WTC11 (cell line): ENCODE measurements around the gene BRICD5. TPM values are rescaled to one million over a fixed set of nuclear protein-coding genes. Genes with fewer than 3 reads are reported as not detected.

ENCODE experiments used
- ATAC-seq: fragments of 200-7000 bp; cut with Tn5 transposase; 2 replicates; pipeline ENCODE4 v1.10.0; 2021; ENCODE audit warnings: mild to moderate bottlenecking, moderate library complexity
- CTCF ChIA-PET: fragments of 300-600 bp; sonication (Branson Sonifier 250); formaldehyde crosslinking; loops from one replicate; lab custom pipeline; 2021; ENCODE audit warnings: antibody characterized with exemption; lab: Charles Lee
- POLR2A ChIA-PET: fragments of 350-600 bp; sonication (Branson Sonifier 250); formaldehyde crosslinking; loops from one replicate; lab custom pipeline; 2021; ENCODE audit warnings: antibody characterized with exemption; lab: Charles Lee
- DNase-seq: peaks from one replicate; pipeline ENCODE4 v3.0.0; 2021; ENCODE audit warnings: low spot score
- H3K27ac Mint-ChIP-seq: 2 replicates; pipeline ENCODE4 v1.8.0; 2021; ENCODE audit warnings: mixed read lengths
- H3K27me3 Mint-ChIP-seq: 2 replicates; pipeline ENCODE4 v1.8.0; 2021; ENCODE audit warnings: low read depth, mild to moderate bottlenecking, moderate library complexity, mixed read lengths
- H3K36me3 Mint-ChIP-seq: 2 replicates; pipeline ENCODE4 v1.8.0; 2021; ENCODE audit warnings: mixed read lengths
- H3K4me1 Mint-ChIP-seq: 2 replicates; pipeline ENCODE4 v1.8.0; 2022; ENCODE audit warnings: mixed read lengths
- H3K4me3 Mint-ChIP-seq: 2 replicates; pipeline ENCODE4 v1.8.0; 2021; ENCODE audit warnings: mild to moderate bottlenecking, moderate library complexity, mixed read lengths
- H3K9me3 Mint-ChIP-seq: 2 replicates; pipeline ENCODE4 v1.8.0; 2021; ENCODE audit warnings: mixed read lengths
- AFF4 ChIP-seq: sonication (generic); formaldehyde crosslinking; IDR thresholded peaks from 2 replicates; pipeline ENCODE4 v1.8.1; 2023; ENCODE audit warnings: mild to moderate bottlenecking, missing genetic modification reagents, borderline replicate concordance
- AR ChIP-seq: fragments of 250-450 bp; sonication (Bioruptor Pico); IDR thresholded peaks from 2 replicates; pipeline ENCODE4 v1.9.0; 2021; ENCODE audit warnings: mild to moderate bottlenecking
- E2F1 ChIP-seq: sonication (generic); formaldehyde crosslinking; IDR thresholded peaks from 2 replicates; pipeline ENCODE4 v1.8.0; 2022; ENCODE audit warnings: mild to moderate bottlenecking, missing genetic modification reagents
- E2F5 ChIP-seq: sonication (generic); formaldehyde crosslinking; IDR thresholded peaks from 2 replicates; pipeline ENCODE4 v1.8.1; 2022; ENCODE audit warnings: mild to moderate bottlenecking, moderate library complexity, missing genetic modification reagents
- ETV6 ChIP-seq: sonication (generic); formaldehyde crosslinking; IDR thresholded peaks from 2 replicates; pipeline ENCODE4 v1.8.1; 2022; ENCODE audit warnings: mild to moderate bottlenecking, missing genetic modification reagents
- FOXP1 ChIP-seq: sonication (generic); formaldehyde crosslinking; IDR thresholded peaks from 2 replicates; pipeline ENCODE4 v1.8.0; 2022; ENCODE audit warnings: missing genetic modification reagents, mild to moderate bottlenecking, moderate library complexity, borderline replicate concordance
- HMGA2 ChIP-seq: fragments of 250-450 bp; sonication (Bioruptor Pico); IDR thresholded peaks from 2 replicates; pipeline ENCODE4 v1.4.0; 2021; ENCODE audit warnings: mild to moderate bottlenecking, moderate library complexity
- IRF2 ChIP-seq: sonication (generic); formaldehyde crosslinking; IDR thresholded peaks from 2 replicates; pipeline ENCODE4 v1.8.0; 2022; ENCODE audit warnings: low read depth, missing genetic modification reagents, borderline replicate concordance
- JUN ChIP-seq: sonication (generic); formaldehyde crosslinking; IDR thresholded peaks from 2 replicates; pipeline ENCODE4 v1.8.0; 2023; ENCODE audit warnings: mild to moderate bottlenecking, missing genetic modification reagents
- MXD4 ChIP-seq: fragments of 250-450 bp; sonication (Bioruptor Pico); IDR thresholded peaks from 2 replicates; pipeline ENCODE4 v1.8.0; 2021; ENCODE audit warnings: mild to moderate bottlenecking, moderate library complexity, borderline replicate concordance
- NFATC4 ChIP-seq: fragments of 250-450 bp; sonication (Bioruptor Pico); IDR thresholded peaks from 2 replicates; pipeline ENCODE4 v1.9.0; 2021; ENCODE audit warnings: mild to moderate bottlenecking
- NR1H2 ChIP-seq: sonication (generic); formaldehyde crosslinking; IDR thresholded peaks from 2 replicates; pipeline ENCODE4 v1.9.0; 2021; ENCODE audit warnings: mild to moderate bottlenecking, moderate library complexity, missing genetic modification reagents
- OVOL2 ChIP-seq: fragments of 250-450 bp; sonication (Bioruptor Pico); IDR thresholded peaks from 2 replicates; pipeline ENCODE4 v1.9.0; 2021; ENCODE audit warnings: mild to moderate bottlenecking, borderline replicate concordance
- PRRX2 ChIP-seq: fragments of 250-450 bp; sonication (Bioruptor Pico); IDR thresholded peaks from 2 replicates; pipeline ENCODE4 v1.8.0; 2021; ENCODE audit warnings: mild to moderate bottlenecking
- SP1 ChIP-seq: sonication (generic); formaldehyde crosslinking; conservative IDR thresholded peaks from 2 replicates; pipeline ENCODE4 v1.8.1; 2022; ENCODE audit warnings: missing genetic modification reagents
- TEAD1 ChIP-seq: sonication (generic); formaldehyde crosslinking; IDR thresholded peaks from 2 replicates; pipeline ENCODE4 v1.8.0; 2022; ENCODE audit warnings: mild to moderate bottlenecking, missing genetic modification reagents
- TEAD4 ChIP-seq: sonication (generic); formaldehyde crosslinking; IDR thresholded peaks from 2 replicates; pipeline ENCODE4 v1.8.0; 2022; ENCODE audit warnings: mild to moderate bottlenecking, missing genetic modification reagents
- ZNF121 ChIP-seq: sonication (generic); formaldehyde crosslinking; IDR thresholded peaks from 2 replicates; pipeline ENCODE4 v1.8.0; 2023; ENCODE audit warnings: missing genetic modification reagents
- ZNF138 ChIP-seq: sonication (generic); formaldehyde crosslinking; conservative IDR thresholded peaks from 2 replicates; pipeline ENCODE4 v1.8.1; 2022; ENCODE audit warnings: mild to moderate bottlenecking, moderate library complexity, missing genetic modification reagents
- ZNF423 ChIP-seq: fragments of 250-450 bp; sonication (Bioruptor Pico); IDR thresholded peaks from 2 replicates; pipeline ENCODE4 v2.1.2; 2022; ENCODE audit warnings: mild to moderate bottlenecking, moderate library complexity
- ZNF425 ChIP-seq: fragments of 250-450 bp; sonication (Bioruptor Pico); conservative IDR thresholded peaks from 2 replicates; pipeline ENCODE4 v1.9.0; 2021; ENCODE audit warnings: mild to moderate bottlenecking
- total RNA-seq: library from RNA; stranded (reverse); gene quantifications from 3 replicates; pipeline ENCODE4 v1.2.3, GENCODE V29; 2021

The BRICD5 gene
- total RNA-seq, 1 experiment from 2014 or later: 13.6 TPM

GRCh38 chr16:2244926-2245795 lies 34.5 kb upstream of the BRICD5 start:
- H3K27me3 Mint-ChIP-seq: no peaks in the 10 kb centered on the region
- DNase-seq: no peak
- ChIA-PET POLR2A (interaction anchor here (1.0 kb wide), 1 partner anchor 508 kb away, joined by 3 read pairs; no protein-coding TSS in a partner anchor), CTCF (interaction anchor here (1.0 to 1.5 kb wide), 2 partner anchors 51 to 256 kb away, joined by 3 to 6 read pairs; no protein-coding TSS in a partner anchor)
- H3K4me3 Mint-ChIP-seq: no peak overlapping the region
- no peaks in the 10 kb centered on the region for H3K4me1 Mint-ChIP-seq
- ATAC-seq: no peak
- no peak overlapping the region for H3K27ac Mint-ChIP-seq
- peaks cover 35% of the 10 kb centered on the region for H3K36me3 Mint-ChIP-seq
- H3K9me3 Mint-ChIP-seq: no peaks in the 10 kb centered on the region
- TF ChIP-seq IRF2 (no peak), ZNF121 (CRISPR knock-in tag) (peak; percentile 36; the same call in 1 of the 2 replicates)

- ChIA-PET POLR2A (no interaction called here), CTCF (interaction anchor here (1.5 kb wide), 1 partner anchor 257 kb away, joined by 6 read pairs; no protein-coding TSS in a partner anchor)
- DNase-seq (peak; percentile 56), ATAC-seq (peak; percentile 46)
- TF ChIP-seq TEAD4 (CRISPR knock-in tag) (no peak), E2F5 (no peak), JUN (no peak), TEAD1 (CRISPR knock-in tag) (no peak), ETV6 (CRISPR knock-in tag) (no peak), AR (CRISPR knock-in tag) (no peak), ZNF425 (CRISPR knock-in tag) (no peak), NR1H2 (CRISPR knock-in tag) (no peak), PRRX2 (no peak)
- H3K27ac Mint-ChIP-seq: no peak overlapping the region
- no peaks in the 10 kb centered on the region; the same call in 1 of the 2 replicates for H3K27me3 Mint-ChIP-seq
- no peaks in the 10 kb centered on the region for H3K9me3 Mint-ChIP-seq
- peaks cover 33% of the 10 kb centered on the region for H3K36me3 Mint-ChIP-seq
- no peak overlapping the region for H3K4me3 Mint-ChIP-seq
- H3K4me1 Mint-ChIP-seq: no peaks in the 10 kb centered on the region
Observed at GRCh38 chr16:2244301-2244700, 33.6 kb upstream of the BRICD5 start.

- H3K36me3 Mint-ChIP-seq: peaks cover 33% of the 10 kb centered on the region
- no peaks in the 10 kb centered on the region for H3K4me1 Mint-ChIP-seq
- POLR2A ChIA-PET: no interaction called here
- no peak overlapping the region for H3K27ac Mint-ChIP-seq
- ATAC-seq (no peak), DNase-seq (no peak)
- no peaks in the 10 kb centered on the region for H3K9me3 Mint-ChIP-seq
- CTCF ChIA-PET: interaction anchor here (1.5 to 3.6 kb wide), 2 partner anchors 8 to 258 kb away, joined by 6 to 15 read pairs; partner anchors contain the start of gene ECI1
- no peaks in the 10 kb centered on the region; the same call in 1 of the 2 replicates for H3K27me3 Mint-ChIP-seq
- no peak overlapping the region for H3K4me3 Mint-ChIP-seq
- TF ChIP-seq ZNF423 (no peak), OVOL2 (no peak), NFATC4 (CRISPR knock-in tag) (no peak), E2F1 (CRISPR knock-in tag) (no peak), AFF4 (CRISPR knock-in tag) (no peak), HMGA2 (CRISPR knock-in tag) (no peak), MXD4 (no peak), ZNF138 (CRISPR knock-in tag) (no peak), FOXP1 (no peak), SP1 (no peak)
Observed at GRCh38 chr16:2243781-2244180, 33.1 kb upstream of the BRICD5 start.
